SU-DHL-6 (cell line): ENCODE measurements around the gene RARB.

ENCODE experiments used
- CTCF ChIP-seq: fragments of 200-600 bp; sonication (generic); IDR thresholded peaks from one replicate; pipeline ENCODE4 v1.5.1; 2017; ENCODE audit warnings: antibody characterized with exemption, mild to moderate bottlenecking, low read length, moderate library complexity; ENCODE audit not compliant: insufficient read depth, poor library complexity, severe bottlenecking
- EZH2phosphoT487 ChIP-seq: fragments of 200-600 bp; sonication (generic), shearing (Covaris generic); conservative IDR thresholded peaks from 2 replicates; pipeline ENCODE4 v1.6.1; 2018; ENCODE audit warnings: mild to moderate bottlenecking, antibody characterized with exemption, low read length, moderate library complexity, mixed read lengths

DNA sequence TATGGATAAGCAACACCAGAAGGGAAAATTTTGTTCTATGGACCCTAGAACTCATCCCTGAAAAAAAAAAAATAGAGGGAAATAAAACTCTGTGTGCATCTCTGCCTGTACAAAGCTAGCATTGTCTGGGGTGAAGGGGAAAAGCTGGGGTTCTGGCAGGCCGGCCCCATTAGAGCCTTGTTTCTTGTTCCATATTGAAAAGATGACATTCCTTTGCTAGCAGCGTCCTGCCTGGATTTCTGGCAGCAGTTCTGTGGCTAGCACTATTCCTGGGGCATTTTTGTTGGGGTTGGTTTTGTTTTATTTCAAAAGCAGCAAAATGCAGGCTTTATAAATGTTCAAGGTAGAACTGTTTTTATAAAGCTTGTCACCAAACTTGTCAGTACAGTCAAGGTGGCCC lies 45.2 kb downstream of the RARB start:
- TF ChIP-seq CTCF (no peak), EZH2phosphoT487 (no peak)
